Chondrocyte (in vitro differentiated cells): ENCODE data around the gene SCD. TPM values are rescaled to one million over a fixed set of nuclear protein-coding genes. Genes with fewer than 3 reads are reported as not detected.

ENCODE experiments used
- DNase-seq: peaks from one replicate; pipeline ENCODE4 v3.0.0; 2021; ENCODE audit warnings: mixed read lengths, low spot score
- H3K27ac Mint-ChIP-seq: one replicate; pipeline ENCODE4 v1.8.0; 2021; ENCODE audit warnings: mild to moderate bottlenecking, moderate library complexity, mixed read lengths; ENCODE audit not compliant: unreplicated experiment
- H3K27me3 Mint-ChIP-seq: 2 replicates; pipeline ENCODE4 v1.8.0; 2021; ENCODE audit warnings: low read depth, mixed read lengths
- H3K36me3 Mint-ChIP-seq: 2 replicates; pipeline ENCODE4 v1.8.0; 2021; ENCODE audit warnings: low read depth, mixed read lengths
- H3K4me1 Mint-ChIP-seq: 2 replicates; pipeline ENCODE4 v1.8.0; 2021; ENCODE audit warnings: low read depth, mild to moderate bottlenecking, mixed read lengths
- H3K4me3 Mint-ChIP-seq: one replicate; pipeline ENCODE4 v1.8.0; 2021; ENCODE audit warnings: mild to moderate bottlenecking, moderate library complexity, mixed read lengths; ENCODE audit not compliant: unreplicated experiment
- H3K9me3 Mint-ChIP-seq: 2 replicates; pipeline ENCODE4 v1.8.0; 2021; ENCODE audit warnings: low read depth, mixed read lengths
- total RNA-seq: library from RNA; stranded (reverse); gene quantifications from 3 replicates; pipeline ENCODE4 v1.2.1, GENCODE V29; 2021
- TF ChIP-seq, protein P1 (sequence below): fragments of 200-600 bp; sonication (generic); IDR thresholded peaks from 2 replicates; pipeline ENCODE4 v1.5.0; 2021; ENCODE audit warnings: antibody characterized with exemption, mild to moderate bottlenecking, moderate library complexity

The SCD gene
- total RNA-seq, 1 donor from 2014 or later, result 74.1 TPM

DNA sequence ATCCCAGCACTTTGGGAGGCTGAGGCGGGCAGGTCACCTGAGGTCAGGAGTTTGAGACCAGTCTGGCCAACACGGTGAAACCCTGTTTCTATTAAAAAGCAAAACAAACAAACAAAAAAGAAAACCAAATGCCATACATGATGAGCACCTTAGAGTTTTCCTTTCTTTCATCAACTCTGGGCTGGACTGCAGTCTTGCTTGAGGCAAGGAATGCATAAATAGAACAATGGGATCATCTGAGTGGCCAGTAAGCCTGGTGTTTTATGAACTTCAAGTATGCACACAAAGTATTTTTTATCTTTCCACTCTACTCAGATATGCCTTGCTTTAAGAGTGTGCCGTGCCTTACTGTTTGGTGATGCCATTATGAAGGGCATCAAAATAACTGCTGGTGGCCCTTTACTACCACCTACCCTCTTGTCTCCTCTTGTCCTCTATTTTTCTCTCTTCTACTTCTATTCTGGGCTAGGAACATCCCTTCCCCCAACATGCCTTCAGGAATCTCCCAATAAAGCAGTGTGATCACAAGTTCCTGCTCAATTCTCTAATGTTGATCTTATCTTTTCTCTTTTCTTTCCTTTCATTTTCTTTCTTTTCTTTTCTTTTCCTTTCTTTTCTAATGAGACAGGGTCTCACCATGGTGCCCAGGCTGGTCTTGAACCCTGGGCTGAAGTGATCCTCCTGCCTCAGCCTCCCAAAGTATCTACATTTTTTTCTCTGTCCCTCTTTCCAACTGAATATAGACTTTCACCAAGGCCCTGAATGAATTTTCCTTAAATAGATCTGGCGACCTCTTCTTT, 10.2 kb downstream of the SCD start:
- Mint-ChIP-seq H3K4me1 (peaks cover 24% of the 10 kb centered on the region), H3K4me3 (no peak overlapping the region), H3K9me3 (no peaks in the 10 kb centered on the region), H3K27me3 (no peaks in the 10 kb centered on the region), H3K36me3 (peaks cover 61% of the 10 kb centered on the region), H3K27ac (no peak overlapping the region)
- no peak for DNase-seq
- TF ChIP-seq, protein P1, sequence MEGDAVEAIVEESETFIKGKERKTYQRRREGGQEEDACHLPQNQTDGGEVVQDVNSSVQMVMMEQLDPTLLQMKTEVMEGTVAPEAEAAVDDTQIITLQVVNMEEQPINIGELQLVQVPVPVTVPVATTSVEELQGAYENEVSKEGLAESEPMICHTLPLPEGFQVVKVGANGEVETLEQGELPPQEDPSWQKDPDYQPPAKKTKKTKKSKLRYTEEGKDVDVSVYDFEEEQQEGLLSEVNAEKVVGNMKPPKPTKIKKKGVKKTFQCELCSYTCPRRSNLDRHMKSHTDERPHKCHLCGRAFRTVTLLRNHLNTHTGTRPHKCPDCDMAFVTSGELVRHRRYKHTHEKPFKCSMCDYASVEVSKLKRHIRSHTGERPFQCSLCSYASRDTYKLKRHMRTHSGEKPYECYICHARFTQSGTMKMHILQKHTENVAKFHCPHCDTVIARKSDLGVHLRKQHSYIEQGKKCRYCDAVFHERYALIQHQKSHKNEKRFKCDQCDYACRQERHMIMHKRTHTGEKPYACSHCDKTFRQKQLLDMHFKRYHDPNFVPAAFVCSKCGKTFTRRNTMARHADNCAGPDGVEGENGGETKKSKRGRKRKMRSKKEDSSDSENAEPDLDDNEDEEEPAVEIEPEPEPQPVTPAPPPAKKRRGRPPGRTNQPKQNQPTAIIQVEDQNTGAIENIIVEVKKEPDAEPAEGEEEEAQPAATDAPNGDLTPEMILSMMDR, result no peak

DNA sequence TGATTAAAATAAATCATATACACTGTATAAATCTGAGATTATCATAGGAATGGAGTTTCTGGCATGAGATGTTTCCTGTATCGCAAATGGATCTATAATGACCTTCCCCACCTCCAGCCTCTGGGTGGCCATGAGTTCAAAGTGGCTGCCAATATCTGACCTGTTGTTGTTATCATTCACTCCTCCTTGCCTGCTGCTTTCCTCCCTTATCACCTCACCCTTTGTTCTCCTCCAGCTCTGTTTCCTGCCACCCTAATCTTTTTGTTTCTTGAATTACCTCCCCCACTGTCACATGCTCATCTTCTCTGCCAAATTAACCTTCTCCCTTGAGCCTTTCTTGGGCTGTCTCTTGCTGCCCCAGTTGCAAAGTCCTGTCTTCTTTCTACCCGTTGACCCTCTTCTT, 12.0 kb downstream of the SCD start:
- peaks cover 52% of the 10 kb centered on the region for H3K36me3 Mint-ChIP-seq
- H3K4me3 Mint-ChIP-seq, result no peak overlapping the region
- TF ChIP-seq, protein P1, result no peak
- peaks cover 30% of the 10 kb centered on the region for H3K4me1 Mint-ChIP-seq
- no peaks in the 10 kb centered on the region for H3K27me3 Mint-ChIP-seq
- DNase-seq, result no peak
- H3K27ac Mint-ChIP-seq, result peak overlapping the region; percentile 76
- H3K9me3 Mint-ChIP-seq, result no peaks in the 10 kb centered on the region

DNA sequence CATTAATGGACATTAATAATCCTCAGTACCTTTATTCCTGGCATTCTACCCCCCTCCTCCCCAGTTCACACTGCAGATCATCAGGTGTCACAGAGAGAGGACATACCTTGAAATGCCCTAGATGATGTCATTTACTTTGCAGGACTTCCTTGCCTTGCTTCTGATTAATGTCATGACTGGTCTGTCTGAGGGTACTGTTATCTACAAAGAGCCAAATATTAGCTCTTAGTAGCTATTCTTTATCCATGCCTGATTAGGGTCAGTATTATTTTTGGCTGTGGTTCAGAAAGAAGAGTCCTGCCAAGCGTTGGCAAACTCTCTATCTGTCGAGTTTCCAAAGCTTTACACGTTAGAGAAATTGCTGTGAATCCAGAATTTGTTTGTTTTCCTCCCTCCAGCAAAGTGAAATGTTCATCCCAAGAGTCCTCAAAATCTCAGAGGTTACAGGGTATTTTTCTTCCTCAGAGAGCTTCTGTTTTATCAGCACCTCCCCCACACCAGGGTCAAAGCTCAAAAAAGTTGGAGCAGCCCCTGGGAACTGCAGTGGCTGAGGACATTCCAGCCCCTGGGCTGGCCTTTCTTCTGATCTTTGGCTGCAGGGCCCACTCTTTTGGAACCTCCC, 12.6 kb downstream of the SCD start:
- Mint-ChIP-seq H3K4me1 (peaks cover 33% of the 10 kb centered on the region), H3K4me3 (no peak overlapping the region), H3K36me3 (peaks cover 46% of the 10 kb centered on the region), H3K27me3 (no peaks in the 10 kb centered on the region), H3K9me3 (no peaks in the 10 kb centered on the region), H3K27ac (peak overlapping the region; percentile 76)
- DNase-seq, result no peak
- TF ChIP-seq, protein P1, result no peak

DNA sequence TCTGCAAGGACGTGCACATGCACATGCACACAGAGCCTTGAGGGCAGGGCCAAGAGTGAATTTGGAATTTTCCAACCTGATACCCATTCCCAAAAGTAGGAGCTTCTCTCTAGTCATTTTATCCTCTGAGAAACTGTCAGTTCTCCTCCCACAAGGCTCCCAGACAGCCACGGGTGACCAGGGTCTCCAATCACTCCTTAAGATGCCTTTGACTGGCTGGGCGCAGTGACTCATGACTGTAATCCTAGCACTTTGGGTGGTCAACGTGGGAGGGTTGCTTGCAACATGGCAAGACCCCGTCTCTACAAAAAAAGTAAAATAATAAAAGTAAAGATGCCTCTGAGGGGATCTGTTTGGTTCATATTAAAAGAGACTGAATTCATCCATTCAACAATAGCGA, 13.2 kb downstream of the SCD start:
- no peak overlapping the region for H3K4me3 Mint-ChIP-seq
- TF ChIP-seq, protein P1, result no peak
- no peaks in the 10 kb centered on the region for H3K9me3 Mint-ChIP-seq
- no peaks in the 10 kb centered on the region for H3K27me3 Mint-ChIP-seq
- H3K27ac Mint-ChIP-seq, result no peak overlapping the region
- DNase-seq, result no peak
- H3K36me3 Mint-ChIP-seq, result peaks cover 41% of the 10 kb centered on the region
- peaks cover 37% of the 10 kb centered on the region for H3K4me1 Mint-ChIP-seq

DNA sequence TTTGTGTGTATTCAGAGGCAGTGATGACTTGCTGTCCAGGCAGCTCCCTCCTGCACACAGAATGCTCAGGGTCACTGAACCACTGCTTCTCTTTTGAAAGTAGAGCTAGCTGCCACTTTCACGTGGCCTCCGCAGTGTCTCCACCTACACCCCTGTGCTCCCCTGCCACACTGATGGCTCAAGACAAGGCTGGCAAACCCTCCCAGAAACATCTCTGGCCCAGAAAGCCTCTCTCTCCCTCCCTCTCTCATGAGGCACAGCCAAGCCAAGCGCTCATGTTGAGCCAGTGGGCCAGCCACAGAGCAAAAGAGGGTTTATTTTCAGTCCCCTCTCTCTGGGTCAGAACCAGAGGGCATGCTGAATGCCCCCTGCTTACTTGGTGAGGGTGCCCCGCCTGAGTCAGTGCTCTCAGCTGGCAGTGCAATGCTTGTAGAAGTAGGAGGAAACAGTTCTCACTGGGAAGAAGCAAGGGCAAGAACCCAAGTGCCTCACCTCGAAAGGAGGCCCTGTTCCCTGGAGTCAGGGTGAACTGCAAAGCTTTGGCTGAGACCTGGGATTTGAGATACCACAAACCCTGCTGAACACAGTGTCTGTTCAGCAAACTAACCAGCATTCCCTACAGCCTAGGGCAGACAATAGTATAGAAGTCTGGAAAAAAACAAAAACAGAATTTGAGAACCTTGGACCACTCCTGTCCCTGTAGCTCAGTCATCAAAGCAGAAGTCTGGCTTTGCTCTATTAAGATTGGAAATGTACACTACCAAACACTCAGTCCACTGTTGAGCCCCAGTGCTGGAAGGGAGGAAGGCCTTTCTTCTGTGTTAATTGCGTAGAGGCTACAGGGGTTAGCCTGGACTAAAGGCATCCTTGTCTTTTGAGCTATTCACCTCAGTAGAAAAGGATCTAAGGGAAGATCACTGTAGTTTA, 15.8 kb downstream of the SCD start:
- no peak for DNase-seq
- peak overlapping the region; percentile 46 for H3K27ac Mint-ChIP-seq
- peaks cover 25% of the 10 kb centered on the region for H3K36me3 Mint-ChIP-seq
- no peaks in the 10 kb centered on the region for H3K27me3 Mint-ChIP-seq
- H3K4me3 Mint-ChIP-seq, result no peak overlapping the region
- TF ChIP-seq, protein P1, result no peak
- no peaks in the 10 kb centered on the region for H3K9me3 Mint-ChIP-seq
- H3K4me1 Mint-ChIP-seq, result peaks cover 29% of the 10 kb centered on the region
